SU-DHL-6 (cell line): ENCODE data around the gene EIF5.

ENCODE experiments used
- EZH2phosphoT487 ChIP-seq: fragments of 200-600 bp; sonication (generic), shearing (Covaris generic); conservative IDR thresholded peaks from 2 replicates; pipeline ENCODE4 v1.6.1; 2018; ENCODE audit warnings: mild to moderate bottlenecking, antibody characterized with exemption, low read length, moderate library complexity, mixed read lengths
- TF ChIP-seq, protein P1 (sequence below): fragments of 200-600 bp; sonication (generic); IDR thresholded peaks from one replicate; pipeline ENCODE4 v1.5.1; 2017; ENCODE audit warnings: antibody characterized with exemption, mild to moderate bottlenecking, low read length, moderate library complexity; ENCODE audit not compliant: insufficient read depth, poor library complexity, severe bottlenecking

DNA sequence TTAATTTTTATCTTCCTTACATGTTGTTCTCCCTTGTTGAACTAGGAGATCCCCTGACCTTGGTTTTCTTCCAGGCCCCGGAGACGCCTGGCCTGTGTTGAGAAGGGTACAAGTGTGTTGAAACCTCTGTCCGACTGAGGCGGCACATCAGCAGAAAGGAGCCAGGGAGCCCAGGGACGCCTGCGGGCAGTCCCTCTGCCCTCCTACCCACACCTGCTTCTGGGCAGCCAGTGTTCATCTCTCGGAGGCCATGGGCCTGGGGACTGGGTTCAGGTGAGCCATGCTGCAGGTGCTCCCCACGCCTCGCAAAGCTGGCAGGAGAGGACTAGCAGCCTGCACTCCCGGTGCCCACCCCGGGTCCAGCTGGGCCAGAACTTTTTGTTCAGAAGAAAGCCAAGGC is 39.9 kb upstream of the EIF5 start:
- TF ChIP-seq, protein P1, sequence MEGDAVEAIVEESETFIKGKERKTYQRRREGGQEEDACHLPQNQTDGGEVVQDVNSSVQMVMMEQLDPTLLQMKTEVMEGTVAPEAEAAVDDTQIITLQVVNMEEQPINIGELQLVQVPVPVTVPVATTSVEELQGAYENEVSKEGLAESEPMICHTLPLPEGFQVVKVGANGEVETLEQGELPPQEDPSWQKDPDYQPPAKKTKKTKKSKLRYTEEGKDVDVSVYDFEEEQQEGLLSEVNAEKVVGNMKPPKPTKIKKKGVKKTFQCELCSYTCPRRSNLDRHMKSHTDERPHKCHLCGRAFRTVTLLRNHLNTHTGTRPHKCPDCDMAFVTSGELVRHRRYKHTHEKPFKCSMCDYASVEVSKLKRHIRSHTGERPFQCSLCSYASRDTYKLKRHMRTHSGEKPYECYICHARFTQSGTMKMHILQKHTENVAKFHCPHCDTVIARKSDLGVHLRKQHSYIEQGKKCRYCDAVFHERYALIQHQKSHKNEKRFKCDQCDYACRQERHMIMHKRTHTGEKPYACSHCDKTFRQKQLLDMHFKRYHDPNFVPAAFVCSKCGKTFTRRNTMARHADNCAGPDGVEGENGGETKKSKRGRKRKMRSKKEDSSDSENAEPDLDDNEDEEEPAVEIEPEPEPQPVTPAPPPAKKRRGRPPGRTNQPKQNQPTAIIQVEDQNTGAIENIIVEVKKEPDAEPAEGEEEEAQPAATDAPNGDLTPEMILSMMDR = no peak
- TF ChIP-seq EZH2phosphoT487 = no peak
